H1 (cell line): ENCODE data around the gene COX7A2.

Source experiments
- BACH1 ChIP-seq: IDR thresholded peaks from 2 replicates; pipeline ENCODE4 v1.6.1; 2012; ENCODE audit warnings: low read length, improper control_type of control experiment
- CTCF ChIP-seq, 3 experiments: IDR thresholded peaks; 1 replicate in 2 of 3; 2 replicates in 1 of 3; pipeline versions ENCODE4 v1.5.1 to v1.6.1; 2011; ENCODE audit warnings: low read length in 3 of 3, mild to moderate bottlenecking in 3 of 3, inconsistent platforms in 2 of 3, low read depth in 1 of 3, moderate library complexity in 1 of 3; ENCODE audit not compliant: insufficient read depth in 1 of 3; ENCODE audit errors: control extremely low read depth in 1 of 3
- EP300 ChIP-seq, 2 experiments: IDR thresholded peaks; 1 replicate in 1 of 2; 2 replicates in 1 of 2; pipeline ENCODE4 v1.6.1; 2011 to 2012; ENCODE audit warnings: low read depth in 2 of 2, low read length in 2 of 2, mild to moderate bottlenecking in 2 of 2, borderline replicate concordance in 1 of 2, inconsistent platforms in 1 of 2, moderate library complexity in 1 of 2
- POLR2AphosphoS5 ChIP-seq: IDR thresholded peaks from 2 replicates; pipeline ENCODE4 v1.6.1; 2011; ENCODE audit warnings: low read depth, low read length

DNA sequence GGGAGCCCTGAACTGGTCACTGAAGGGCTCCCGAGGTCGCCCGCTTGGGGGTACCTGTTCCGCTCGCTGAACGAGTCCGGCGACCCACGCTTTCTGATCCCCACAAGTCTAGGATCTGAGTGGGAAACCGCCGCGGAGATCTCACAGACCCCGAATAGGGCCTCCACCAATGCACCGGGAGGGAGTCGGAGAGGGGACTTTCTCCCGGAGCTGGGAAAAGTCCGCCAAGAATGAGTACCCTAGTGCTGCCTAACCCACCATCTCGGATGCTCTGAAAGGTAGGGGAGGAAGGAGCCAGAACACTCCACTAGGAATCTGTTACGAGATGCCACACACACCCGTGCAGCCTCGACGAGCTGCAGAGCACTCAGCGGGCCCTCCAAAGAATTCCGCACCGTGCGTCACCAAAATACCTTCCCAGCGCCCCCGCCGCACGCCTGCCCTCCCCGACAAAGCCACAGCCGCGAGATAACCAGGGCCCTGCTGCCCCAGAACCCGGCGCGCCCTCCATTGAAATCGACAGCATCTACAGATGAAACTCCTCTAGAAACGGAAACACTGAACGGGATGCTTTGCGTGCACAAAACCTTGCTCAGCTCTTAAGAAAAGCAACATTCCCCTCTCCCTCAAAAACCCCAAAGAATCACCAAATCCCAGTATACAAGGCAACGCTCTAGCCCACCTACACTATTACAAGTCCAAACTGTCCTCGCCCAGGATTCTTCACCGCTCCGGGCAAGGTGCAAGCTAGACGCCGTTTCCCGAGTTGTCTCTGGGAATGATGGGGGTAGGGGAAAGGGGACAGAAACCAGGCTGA, 38.4 kb downstream of the COX7A2 start:
- 0 out of 2 replicates have a peak, but pooled peaks have one; percentile 4 for TF ChIP-seq BACH1
- no peak for TF ChIP-seq CTCF (IDR thresholded peaks at IDR 0.05; ENCODE audit: control extremely low read depth in 1 of 3, insufficient read depth in 1 of 3, low read depth in 1 of 3, low read length in 3 of 3)
- no peak for TF ChIP-seq EP300 (IDR thresholded peaks at IDR 0.05; ENCODE audit: borderline replicate concordance in 1 of 2, low read depth in 2 of 2, low read length in 2 of 2)
- no peak for TF ChIP-seq POLR2AphosphoS5
